ENCODE measurements around the gene LRRC75B.

Gene LRRC75B

DNA sequence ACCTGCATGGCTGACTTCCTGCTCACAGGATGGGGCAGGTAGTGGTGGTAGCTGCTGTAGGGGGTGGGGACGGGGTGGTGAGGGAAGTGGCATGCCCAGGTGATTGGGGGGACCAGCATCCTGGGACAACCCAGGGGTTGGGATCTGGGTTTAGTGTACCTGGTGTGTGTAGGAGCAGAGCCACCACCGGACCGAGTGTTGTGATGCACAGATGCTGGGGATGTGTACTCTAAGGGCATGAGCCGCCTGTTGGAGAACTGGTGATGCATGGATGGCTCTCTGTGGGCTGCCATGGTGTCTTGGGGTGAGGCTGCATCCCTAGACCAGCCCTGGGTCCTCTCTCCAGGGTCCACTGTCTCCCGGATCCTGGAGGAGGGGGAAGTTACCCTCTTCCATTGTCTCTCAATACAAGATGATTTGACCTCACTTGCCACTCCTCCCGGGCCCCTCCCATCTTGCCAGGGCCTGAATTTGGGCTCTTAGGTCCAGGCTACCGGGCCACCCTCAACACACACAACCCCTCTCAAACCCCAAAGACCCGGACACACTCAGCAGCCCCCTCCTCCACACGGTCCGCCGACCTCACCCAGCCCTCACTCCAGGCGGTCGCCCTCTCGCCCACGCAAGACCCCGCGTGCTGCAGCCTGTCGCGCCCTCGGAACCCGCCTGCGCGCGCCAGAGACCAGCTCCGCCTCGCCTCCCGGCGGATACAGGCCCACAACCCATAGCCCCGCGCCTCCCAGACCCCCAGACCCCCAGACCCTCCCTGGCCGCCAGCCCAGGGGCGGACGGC lies 619 bp downstream of the LRRC75B start (continued):
- TF ChIP-seq, protein P1, sequence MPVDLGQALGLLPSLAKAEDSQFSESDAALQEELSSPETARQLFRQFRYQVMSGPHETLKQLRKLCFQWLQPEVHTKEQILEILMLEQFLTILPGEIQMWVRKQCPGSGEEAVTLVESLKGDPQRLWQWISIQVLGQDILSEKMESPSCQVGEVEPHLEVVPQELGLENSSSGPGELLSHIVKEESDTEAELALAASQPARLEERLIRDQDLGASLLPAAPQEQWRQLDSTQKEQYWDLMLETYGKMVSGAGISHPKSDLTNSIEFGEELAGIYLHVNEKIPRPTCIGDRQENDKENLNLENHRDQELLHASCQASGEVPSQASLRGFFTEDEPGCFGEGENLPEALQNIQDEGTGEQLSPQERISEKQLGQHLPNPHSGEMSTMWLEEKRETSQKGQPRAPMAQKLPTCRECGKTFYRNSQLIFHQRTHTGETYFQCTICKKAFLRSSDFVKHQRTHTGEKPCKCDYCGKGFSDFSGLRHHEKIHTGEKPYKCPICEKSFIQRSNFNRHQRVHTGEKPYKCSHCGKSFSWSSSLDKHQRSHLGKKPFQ (tag by site-specific recombination; IDR thresholded peaks at IDR 0.05): no peak
- TF ChIP-seq ZNF140 (tag by site-specific recombination; IDR thresholded peaks at IDR 0.05) (no peak), SALL2 (tag by site-specific recombination; IDR thresholded peaks at IDR 0.05; ENCODE audit: borderline replicate concordance) (0 out of 2 replicates have a peak, but pooled peaks have one; percentile 28), ZNF701 (tag by site-specific recombination; IDR thresholded peaks at IDR 0.05) (no peak), ZNF521 (tag by site-specific recombination; IDR thresholded peaks at IDR 0.05) (no peak), ZSCAN30 (tag by site-specific recombination; IDR thresholded peaks at IDR 0.05) (no peak), ZNF155 (tag by site-specific recombination; IDR thresholded peaks at IDR 0.05) (no peak), ZNF37A (tag by site-specific recombination; IDR thresholded peaks at IDR 0.05) (no peak), GLIS1 (tag by site-specific recombination; IDR thresholded peaks at IDR 0.05) (no peak), ZSCAN23 (tag by site-specific recombination; IDR thresholded peaks at IDR 0.05) (no peak), GLI4 (tag by site-specific recombination; IDR thresholded peaks at IDR 0.05) (no peak), ZNF585B (tag by site-specific recombination; IDR thresholded peaks at IDR 0.05) (no peak), SP2 (tag by site-specific recombination; IDR thresholded peaks at IDR 0.05) (peak; percentile 37), ZBTB11 (tag by site-specific recombination; conservative IDR thresholded peaks at IDR 0.05; ENCODE audit: low read depth) (no peak), ZNF561 (tag by site-specific recombination; IDR thresholded peaks at IDR 0.05; ENCODE audit: borderline replicate concordance) (no peak), ZNF433 (tag by site-specific recombination; IDR thresholded peaks at IDR 0.05; ENCODE audit: low read depth) (no peak), ZNF211 (tag by site-specific recombination; IDR thresholded peaks at IDR 0.05; ENCODE audit: low read depth) (no peak)

DNA sequence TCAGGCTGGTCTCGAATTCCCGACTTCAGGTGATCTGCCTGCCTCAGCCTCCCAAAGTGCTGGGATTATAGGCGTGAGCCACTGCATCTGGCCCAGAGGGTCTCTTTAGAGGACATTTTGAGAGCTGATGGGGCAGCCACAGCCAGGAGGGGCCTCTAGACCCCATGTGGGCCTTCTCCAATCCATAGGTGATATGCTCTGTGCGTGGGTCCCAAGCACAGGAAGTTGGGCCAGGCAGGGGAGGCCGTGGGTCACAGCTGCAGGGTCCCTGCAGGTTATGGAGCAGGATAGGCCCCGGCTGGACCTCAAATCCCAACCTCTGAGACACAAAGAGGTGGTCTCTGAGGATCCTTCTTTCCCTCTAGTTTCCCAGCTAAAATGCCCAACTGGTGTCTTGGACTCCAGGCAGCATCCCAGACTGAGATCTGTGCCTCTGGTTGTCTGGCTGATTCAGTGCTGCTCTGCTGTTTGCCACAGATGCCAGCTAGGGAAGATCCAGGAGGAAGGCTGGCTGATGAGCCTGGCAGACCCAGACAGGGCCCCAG lies 1.5 kb downstream of the LRRC75B start:
- CTCF ChIA-PET: no interaction called here
- Histone ChIP-seq H3K27ac (ENCODE audit: extremely low read depth, low read depth, low read length) (no peak overlapping the region), H3K4me1 (ENCODE audit: control insufficient read depth, insufficient read depth, low read length) (no peaks in the 10 kb centered on the region), H3K9me3 (ENCODE audit: control insufficient read depth, insufficient read depth, low read depth, low read length) (no peaks in the 10 kb centered on the region), H3K4me3 (ENCODE audit: low read depth, low read length) (no peak overlapping the region), H3K36me3 (ENCODE audit: control insufficient read depth in 2 of 2, insufficient read depth in 1 of 2, low read length in 2 of 2) (peaks cover 0 to 29% of the 10 kb centered on the region in 2 experiments; a peak in 1 of 3 replicates)
- POLR2A ChIA-PET: interaction anchor here (0.7 kb wide), 1 partner anchor 53 kb away, joined by 4 read pairs; no protein-coding TSS in a partner anchor
- no peak for TF ChIP-seq ZBTB49 (tag by site-specific recombination; IDR thresholded peaks at IDR 0.05; ENCODE audit: low read depth)
- TF ChIP-seq PRDM6 (tag by site-specific recombination; IDR thresholded peaks at IDR 0.05): no peak
- TF ChIP-seq ZNF785 (tag by site-specific recombination; IDR thresholded peaks at IDR 0.05): no peak
- TF ChIP-seq ZNF132 (tag by site-specific recombination; IDR thresholded peaks at IDR 0.05; ENCODE audit: borderline replicate concordance): no peak
- TF ChIP-seq ZNF488 (tag by site-specific recombination; IDR thresholded peaks at IDR 0.05): no peak
- TF ChIP-seq ZNF2 (tag by site-specific recombination; IDR thresholded peaks at IDR 0.05): no peak
- TF ChIP-seq SCRT1 (tag by site-specific recombination; IDR thresholded peaks at IDR 0.05; ENCODE audit: borderline replicate concordance): no peak
- TF ChIP-seq ZSCAN16 (tag by site-specific recombination; IDR thresholded peaks at IDR 0.05): no peak
- no peak for TF ChIP-seq ZNF350 (tag by site-specific recombination; IDR thresholded peaks at IDR 0.05)
- no peak for TF ChIP-seq ZNF473 (tag by site-specific recombination; IDR thresholded peaks at IDR 0.05)
- TF ChIP-seq EGR2 (tag by site-specific recombination; IDR thresholded peaks at IDR 0.05; ENCODE audit: low read depth): no peak

Measured in HEK293 (cell line).